ENCODE data around the gene KLHDC1. TPM values are rescaled to one million over a fixed set of nuclear protein-coding genes. Genes with fewer than 3 reads are reported as not detected.

Gene KLHDC1
- total and polyA plus RNA-seq, 9 of the 15 experiments (the other 6 are each of a cell fraction or from before 2014, with no cell fraction given), result 0.08 to 0.41 (median 0.18) TPM

DNA sequence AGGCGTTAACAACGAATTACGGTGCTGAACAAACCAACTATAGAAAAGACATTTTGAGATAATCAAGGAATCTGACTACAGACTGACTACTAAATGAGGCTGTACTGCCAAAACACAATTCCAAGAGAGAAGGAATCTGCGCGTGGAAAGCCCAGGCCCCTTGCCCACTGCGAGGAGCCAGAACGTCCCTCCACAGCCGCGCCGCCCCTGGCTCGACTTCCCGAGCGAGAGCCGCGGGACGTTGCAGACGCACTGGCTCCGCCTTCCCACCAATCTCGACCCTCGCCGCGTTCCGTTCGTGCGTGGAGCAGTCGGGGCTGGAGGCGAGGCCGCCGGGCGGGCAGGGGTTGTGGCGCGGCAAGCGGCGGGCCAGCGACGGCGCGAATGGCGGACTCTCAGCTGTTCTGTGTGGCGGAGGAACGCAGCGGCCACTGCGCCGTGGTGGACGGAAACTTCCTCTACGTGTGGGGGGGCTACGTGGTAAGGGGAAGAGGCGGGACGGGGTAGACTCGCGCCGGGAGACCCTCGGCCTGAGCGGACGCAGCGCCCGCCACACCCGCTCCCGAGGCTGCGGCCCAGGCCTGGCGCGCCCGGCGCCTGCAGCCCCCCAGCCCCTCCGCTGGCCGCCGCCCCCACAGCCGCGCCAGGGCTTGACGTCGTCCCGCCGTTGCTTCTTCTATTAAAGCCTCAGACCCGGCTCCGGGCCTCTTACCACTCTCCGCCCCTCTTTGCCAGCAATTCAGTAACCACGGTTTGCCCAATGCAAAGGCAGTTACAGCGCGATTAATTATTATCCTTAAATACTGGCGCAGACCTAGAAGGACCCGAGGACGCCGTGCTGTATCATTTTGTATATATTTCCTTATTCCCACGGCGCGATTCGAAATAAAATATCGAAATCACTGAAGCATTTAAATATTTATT is at the start of gene KLHDC1 (continued):
- TF ChIP-seq, protein P1, sequence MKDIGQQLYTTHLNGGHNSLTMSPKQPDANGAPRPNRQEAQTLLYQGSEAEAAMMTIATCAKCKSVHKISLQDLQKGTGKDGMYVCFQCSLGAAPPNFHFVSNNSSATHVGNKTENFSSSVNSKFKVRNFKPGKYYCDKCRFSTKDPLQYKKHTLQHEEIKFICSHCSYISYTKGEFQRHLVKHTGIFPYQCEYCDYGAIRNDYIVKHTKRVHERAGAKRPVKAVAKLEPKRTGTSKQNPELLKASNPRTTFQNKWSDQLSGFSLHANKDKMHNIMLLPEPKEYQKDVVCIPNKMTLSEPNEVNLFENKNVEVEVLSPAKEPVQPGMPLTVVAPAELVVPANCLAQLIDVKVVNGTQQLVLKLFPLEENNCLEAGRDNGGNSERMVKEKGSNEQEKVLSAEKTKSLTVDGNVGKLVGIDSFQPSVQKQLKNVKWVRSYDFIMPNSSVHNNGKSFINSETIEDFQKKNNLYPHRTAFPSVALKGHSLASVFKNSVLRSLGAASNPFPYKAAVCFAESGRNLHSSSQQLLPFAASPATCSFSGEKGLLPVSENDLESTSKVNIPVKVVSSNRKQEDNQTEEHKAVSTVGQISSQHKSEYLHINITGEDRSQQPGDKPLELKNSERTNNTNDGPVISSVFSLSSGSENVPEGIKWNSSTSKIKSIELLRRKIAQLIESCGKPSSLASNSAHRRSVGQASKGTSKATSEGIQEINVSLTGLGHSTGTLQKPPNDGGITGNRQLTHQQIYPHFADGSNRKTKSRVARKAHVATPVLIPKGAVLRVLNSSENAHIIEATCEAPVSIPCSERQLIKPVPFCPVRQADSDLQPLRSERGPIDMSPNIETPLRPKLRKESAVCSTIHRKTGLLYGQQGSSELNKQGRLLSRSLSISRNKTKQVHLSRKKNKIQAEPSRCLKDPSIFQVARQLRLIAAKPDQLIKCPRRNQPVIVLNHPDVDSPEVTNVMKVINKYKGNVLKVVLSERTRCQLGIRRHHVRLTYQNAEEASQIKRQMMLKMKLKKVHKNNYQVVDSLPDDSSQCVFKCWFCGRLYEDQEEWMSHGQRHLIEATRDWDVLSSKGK (CRISPR knock-in tag; IDR thresholded peaks at IDR 0.05), result no peak
- TF ChIP-seq CEBPG (CRISPR knock-in tag; IDR thresholded peaks at IDR 0.05), result no peak
- no peak for TF ChIP-seq CEBPG (tag; conservative IDR thresholded peaks at IDR 0.05 in 1 of 2, IDR thresholded peaks at IDR 0.05 in 1 of 2)
- TF ChIP-seq TCF7L2 (IDR thresholded peaks at IDR 0.05; ENCODE audit: low read depth, low read length), result no peak
- TF ChIP-seq EHMT2 (IDR thresholded peaks at IDR 0.05), result no peak
- TF ChIP-seq ZNF124 (CRISPR knock-in tag; IDR thresholded peaks at IDR 0.05), result no peak
- no peak for TF ChIP-seq ZNF707 (CRISPR knock-in tag; conservative IDR thresholded peaks at IDR 0.05)
- TF ChIP-seq, protein P2, sequence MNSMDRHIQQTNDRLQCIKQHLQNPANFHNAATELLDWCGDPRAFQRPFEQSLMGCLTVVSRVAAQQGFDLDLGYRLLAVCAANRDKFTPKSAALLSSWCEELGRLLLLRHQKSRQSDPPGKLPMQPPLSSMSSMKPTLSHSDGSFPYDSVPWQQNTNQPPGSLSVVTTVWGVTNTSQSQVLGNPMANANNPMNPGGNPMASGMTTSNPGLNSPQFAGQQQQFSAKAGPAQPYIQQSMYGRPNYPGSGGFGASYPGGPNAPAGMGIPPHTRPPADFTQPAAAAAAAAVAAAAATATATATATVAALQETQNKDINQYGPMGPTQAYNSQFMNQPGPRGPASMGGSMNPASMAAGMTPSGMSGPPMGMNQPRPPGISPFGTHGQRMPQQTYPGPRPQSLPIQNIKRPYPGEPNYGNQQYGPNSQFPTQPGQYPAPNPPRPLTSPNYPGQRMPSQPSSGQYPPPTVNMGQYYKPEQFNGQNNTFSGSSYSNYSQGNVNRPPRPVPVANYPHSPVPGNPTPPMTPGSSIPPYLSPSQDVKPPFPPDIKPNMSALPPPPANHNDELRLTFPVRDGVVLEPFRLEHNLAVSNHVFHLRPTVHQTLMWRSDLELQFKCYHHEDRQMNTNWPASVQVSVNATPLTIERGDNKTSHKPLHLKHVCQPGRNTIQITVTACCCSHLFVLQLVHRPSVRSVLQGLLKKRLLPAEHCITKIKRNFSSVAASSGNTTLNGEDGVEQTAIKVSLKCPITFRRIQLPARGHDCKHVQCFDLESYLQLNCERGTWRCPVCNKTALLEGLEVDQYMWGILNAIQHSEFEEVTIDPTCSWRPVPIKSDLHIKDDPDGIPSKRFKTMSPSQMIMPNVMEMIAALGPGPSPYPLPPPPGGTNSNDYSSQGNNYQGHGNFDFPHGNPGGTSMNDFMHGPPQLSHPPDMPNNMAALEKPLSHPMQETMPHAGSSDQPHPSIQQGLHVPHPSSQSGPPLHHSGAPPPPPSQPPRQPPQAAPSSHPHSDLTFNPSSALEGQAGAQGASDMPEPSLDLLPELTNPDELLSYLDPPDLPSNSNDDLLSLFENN (IDR thresholded peaks at IDR 0.05; ENCODE audit: low read depth in 2 of 2, low read length in 2 of 2), result no peak
- peak; percentile 64; the same call in 1 of the 2 replicates for TF ChIP-seq HDAC8 (tag; IDR thresholded peaks at IDR 0.05)
- no peak for TF ChIP-seq ZNF175 (CRISPR knock-in tag; IDR thresholded peaks at IDR 0.05; ENCODE audit: low read depth)
- no peak for TF ChIP-seq SAFB2 (IDR thresholded peaks at IDR 0.05; ENCODE audit: borderline replicate concordance, low read depth, low read length, severe bottlenecking)
- TF ChIP-seq, protein P3, sequence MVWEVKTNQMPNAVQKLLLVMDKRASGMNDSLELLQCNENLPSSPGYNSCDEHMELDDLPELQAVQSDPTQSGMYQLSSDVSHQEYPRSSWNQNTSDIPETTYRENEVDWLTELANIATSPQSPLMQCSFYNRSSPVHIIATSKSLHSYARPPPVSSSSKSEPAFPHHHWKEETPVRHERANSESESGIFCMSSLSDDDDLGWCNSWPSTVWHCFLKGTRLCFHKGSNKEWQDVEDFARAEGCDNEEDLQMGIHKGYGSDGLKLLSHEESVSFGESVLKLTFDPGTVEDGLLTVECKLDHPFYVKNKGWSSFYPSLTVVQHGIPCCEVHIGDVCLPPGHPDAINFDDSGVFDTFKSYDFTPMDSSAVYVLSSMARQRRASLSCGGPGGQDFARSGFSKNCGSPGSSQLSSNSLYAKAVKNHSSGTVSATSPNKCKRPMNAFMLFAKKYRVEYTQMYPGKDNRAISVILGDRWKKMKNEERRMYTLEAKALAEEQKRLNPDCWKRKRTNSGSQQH (CRISPR knock-in tag; IDR thresholded peaks at IDR 0.05), result no peak
- no peak for TF ChIP-seq ZNF436 (CRISPR knock-in tag; IDR thresholded peaks at IDR 0.05)
- TF ChIP-seq SRSF3 (IDR thresholded peaks at IDR 0.05; ENCODE audit: insufficient read depth, low read length), result no peak
- no peak for TF ChIP-seq SRSF9 (IDR thresholded peaks at IDR 0.05; ENCODE audit: borderline replicate concordance, low read depth, low read length)
- TF ChIP-seq, protein P4, sequence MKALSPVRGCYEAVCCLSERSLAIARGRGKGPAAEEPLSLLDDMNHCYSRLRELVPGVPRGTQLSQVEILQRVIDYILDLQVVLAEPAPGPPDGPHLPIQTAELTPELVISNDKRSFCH (CRISPR knock-in tag; IDR thresholded peaks at IDR 0.05), result no peak
- TF ChIP-seq, protein P4 (tag; IDR thresholded peaks at IDR 0.05), result no peak
- no peak for TF ChIP-seq SMAD2 (IDR thresholded peaks at IDR 0.05; ENCODE audit: low read depth, low read length)

Measured in K562 (cell line).